Measurements from ENCODE around the gene TTC13. TPM values are rescaled to one million over a fixed set of nuclear protein-coding genes. Genes with fewer than 3 reads are reported as not detected.

The TTC13 gene
- polyA plus RNA-seq, 4 donors = 4.6 to 24.0 (median 7.7) TPM

DNA sequence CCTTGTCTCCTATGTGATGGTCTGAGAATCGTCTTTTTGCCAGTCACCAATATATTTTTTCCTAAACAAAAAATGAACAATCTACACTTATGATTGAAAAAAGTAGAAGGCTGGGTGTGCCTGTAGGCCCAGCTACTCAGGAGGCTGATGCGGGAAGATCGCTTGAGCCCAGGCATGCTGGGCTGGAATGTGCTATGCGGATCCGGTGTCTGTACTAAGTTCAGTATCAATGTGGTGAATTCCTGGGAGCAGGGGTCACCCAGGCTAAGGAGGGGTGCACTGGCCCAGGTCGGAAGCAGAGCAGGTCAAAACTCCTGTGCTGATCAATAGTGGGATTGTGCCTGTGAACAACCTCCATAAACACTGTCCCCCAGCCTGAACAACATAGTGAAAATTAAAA is 84.6 kb downstream of the TTC13 start:
- Histone ChIP-seq H3K36me3 (ENCODE audit: control insufficient read depth in 3 of 3, insufficient read depth in 2 of 3, low read depth in 1 of 3, low read length in 3 of 3) (no peaks in the 10 kb centered on the region), H3K27ac (ENCODE audit: low read depth in 1 of 3, low read length in 2 of 3) (no peak overlapping the region), H3K27me3 (ENCODE audit: control insufficient read depth in 3 of 3, insufficient read depth in 3 of 3, low read length in 3 of 3) (no peaks in the 10 kb centered on the region), H3K4me1 (ENCODE audit: control insufficient read depth in 3 of 3, insufficient read depth in 2 of 3, low read depth in 1 of 3, low read length in 2 of 3) (no peaks in the 10 kb centered on the region), H3K9me3 (ENCODE audit: control insufficient read depth in 2 of 2, insufficient read depth in 1 of 2, low read depth in 1 of 2, low read length in 1 of 2) (no peaks in the 10 kb centered on the region), H3K4me3 (ENCODE audit: low read depth in 1 of 3, low read length in 3 of 3) (no peak overlapping the region)
- no peak for FAIRE-seq
- WGBS, 3 donors = 91 to 93% (median 91%) methylated on average over 6 of the region's 6 CpGs
- no peak for DNase-seq

DNA sequence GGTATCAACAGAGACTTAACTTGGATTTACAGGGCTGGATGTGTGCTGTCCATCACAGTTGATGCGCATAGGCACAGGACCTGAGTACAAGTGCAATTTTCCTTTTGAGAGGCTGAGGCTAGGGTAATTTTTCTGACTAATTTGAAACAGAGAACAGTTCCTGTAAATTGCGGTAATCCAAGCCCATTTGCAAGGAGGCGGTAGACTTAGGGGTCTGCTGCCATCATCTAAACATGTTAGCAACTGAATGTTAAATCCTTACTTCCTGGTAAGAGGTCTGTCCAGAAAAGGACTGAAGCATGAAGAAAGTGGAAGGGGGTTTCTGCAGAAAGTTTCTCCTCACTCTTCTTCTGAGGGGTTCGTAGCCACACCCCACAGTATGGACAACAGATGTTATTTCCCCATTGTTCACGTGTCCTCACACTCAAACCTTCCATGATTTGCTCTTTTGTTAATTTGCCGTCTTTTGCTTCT is 86.6 kb downstream of the TTC13 start:
- no peaks in the 10 kb centered on the region for H3K27me3 ChIP-seq (ENCODE audit: control insufficient read depth in 3 of 3, insufficient read depth in 3 of 3, low read length in 3 of 3)
- no peaks in the 10 kb centered on the region for H3K9me3 ChIP-seq (ENCODE audit: control insufficient read depth in 2 of 2, insufficient read depth in 1 of 2, low read depth in 1 of 2, low read length in 1 of 2)
- H3K27ac ChIP-seq (ENCODE audit: low read depth in 1 of 3, low read length in 2 of 3) = no peak overlapping the region
- H3K36me3 ChIP-seq (ENCODE audit: control insufficient read depth in 3 of 3, insufficient read depth in 2 of 3, low read depth in 1 of 3, low read length in 3 of 3) = no peaks in the 10 kb centered on the region
- FAIRE-seq (no peak), DNase-seq (no peak)
- H3K4me3 ChIP-seq (ENCODE audit: low read depth in 1 of 3, low read length in 3 of 3) = no peak overlapping the region
- 67 to 92% (median 84%) methylated on average over 6 of the region's 6 CpGs for WGBS, 3 donors
- H3K4me1 ChIP-seq (ENCODE audit: control insufficient read depth in 3 of 3, insufficient read depth in 2 of 3, low read depth in 1 of 3, low read length in 2 of 3) = no peaks in the 10 kb centered on the region

DNA sequence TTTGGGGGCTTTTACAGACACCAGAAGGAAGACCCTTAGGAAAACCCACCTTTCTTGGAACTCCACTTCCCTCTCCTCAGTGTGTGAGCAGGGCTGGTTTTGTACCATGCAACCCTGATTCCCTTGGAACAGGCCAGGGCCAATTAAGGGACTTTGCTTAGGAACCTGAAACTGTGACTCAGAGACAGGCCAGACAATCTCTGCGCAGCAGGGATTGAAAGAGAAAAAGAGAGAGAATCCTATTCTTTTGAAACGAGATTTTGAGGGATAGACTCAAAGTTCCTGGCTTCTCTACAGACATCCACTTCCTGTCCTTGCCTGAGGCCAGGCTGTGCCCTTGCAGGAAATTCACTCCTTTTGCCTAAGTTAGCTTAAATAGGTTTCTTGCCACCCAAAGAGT is 87.2 kb downstream of the TTC13 start:
- DNase-seq (no peak), FAIRE-seq (no peak)
- Histone ChIP-seq H3K36me3 (ENCODE audit: control insufficient read depth in 3 of 3, insufficient read depth in 2 of 3, low read depth in 1 of 3, low read length in 3 of 3) (no peaks in the 10 kb centered on the region), H3K9me3 (ENCODE audit: control insufficient read depth in 2 of 2, insufficient read depth in 1 of 2, low read depth in 1 of 2, low read length in 1 of 2) (no peaks in the 10 kb centered on the region), H3K27ac (ENCODE audit: low read depth in 1 of 3, low read length in 2 of 3) (no peak overlapping the region), H3K27me3 (ENCODE audit: control insufficient read depth in 3 of 3, insufficient read depth in 3 of 3, low read length in 3 of 3) (no peaks in the 10 kb centered on the region), H3K4me1 (ENCODE audit: control insufficient read depth in 3 of 3, insufficient read depth in 2 of 3, low read depth in 1 of 3, low read length in 2 of 3) (no peaks in the 10 kb centered on the region), H3K4me3 (ENCODE audit: low read depth in 1 of 3, low read length in 3 of 3) (no peak overlapping the region)
- 45 to 56% (median 50%) methylated on average over 2 of the region's 2 CpGs for WGBS, 3 donors

DNA sequence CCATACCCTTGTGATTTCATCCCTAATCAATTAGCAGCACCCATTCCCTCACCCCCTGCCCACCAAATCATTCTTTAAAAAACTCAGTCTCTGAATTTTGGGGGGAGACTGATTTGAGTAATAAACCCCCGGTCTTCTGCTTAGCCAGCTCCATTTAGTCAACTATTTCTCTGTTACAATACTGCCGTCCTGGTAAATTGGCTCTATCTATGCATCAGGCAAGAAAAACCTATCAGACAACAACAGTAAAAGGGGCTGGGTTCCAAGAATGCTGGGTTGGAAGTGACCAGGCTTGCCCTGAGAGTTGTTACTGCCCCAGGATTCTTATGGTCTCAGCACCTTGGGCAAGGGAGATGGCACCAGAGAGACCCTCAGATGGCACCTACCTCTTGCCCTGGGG is 94.0 kb downstream of the TTC13 start:
- no peak overlapping the region for H3K27ac ChIP-seq (ENCODE audit: low read depth in 1 of 3, low read length in 2 of 3)
- DNase-seq = no peak
- H3K27me3 ChIP-seq (ENCODE audit: control insufficient read depth in 3 of 3, insufficient read depth in 3 of 3, low read length in 3 of 3) = peaks cover 0 to 23% (median 0%) of the 10 kb centered on the region in 3 donors
- peaks cover 4 to 17% of the 10 kb centered on the region in 2 donors for H3K9me3 ChIP-seq (ENCODE audit: control insufficient read depth in 2 of 2, insufficient read depth in 1 of 2, low read depth in 1 of 2, low read length in 1 of 2)
- H3K36me3 ChIP-seq (ENCODE audit: control insufficient read depth in 3 of 3, insufficient read depth in 2 of 3, low read depth in 1 of 3, low read length in 3 of 3) = no peaks in the 10 kb centered on the region
- no peak overlapping the region for H3K4me3 ChIP-seq (ENCODE audit: low read depth in 1 of 3, low read length in 3 of 3)
- WGBS, 3 donors = 83 to 94% (median 89%) methylated on average over 2 of the region's 2 CpGs
- no peaks in the 10 kb centered on the region for H3K4me1 ChIP-seq (ENCODE audit: control insufficient read depth in 3 of 3, insufficient read depth in 2 of 3, low read depth in 1 of 3, low read length in 2 of 3)
- FAIRE-seq = no peak

DNA sequence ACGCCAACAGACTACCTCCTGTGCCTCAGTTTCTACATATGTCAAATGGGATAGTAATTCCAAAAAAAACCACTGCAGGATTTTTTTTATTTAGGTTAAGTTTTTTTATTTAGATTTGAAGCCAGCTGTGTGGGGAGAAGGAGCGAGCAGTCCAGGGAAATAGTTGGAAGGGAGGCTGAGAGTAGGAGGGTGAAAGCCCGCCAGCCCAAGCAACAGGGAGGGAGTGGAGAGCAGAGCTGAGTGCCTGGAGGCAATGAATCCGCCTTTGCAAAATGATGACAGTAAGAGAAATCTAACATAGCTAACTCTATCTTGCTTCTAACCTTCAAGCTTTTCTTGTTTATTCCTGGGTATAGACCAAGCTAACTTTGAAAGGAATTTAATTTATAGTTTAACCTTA is 94.7 kb downstream of the TTC13 start:
- no peak overlapping the region for H3K4me3 ChIP-seq (ENCODE audit: low read depth in 1 of 3, low read length in 3 of 3)
- H3K9me3 ChIP-seq (ENCODE audit: control insufficient read depth in 2 of 2, insufficient read depth in 1 of 2, low read depth in 1 of 2, low read length in 1 of 2) = peaks cover 4 to 17% of the 10 kb centered on the region in 2 donors
- H3K27ac ChIP-seq (ENCODE audit: low read depth in 1 of 3, low read length in 2 of 3) = no peak overlapping the region
- no peaks in the 10 kb centered on the region for H3K36me3 ChIP-seq (ENCODE audit: control insufficient read depth in 3 of 3, insufficient read depth in 2 of 3, low read depth in 1 of 3, low read length in 3 of 3)
- H3K27me3 ChIP-seq (ENCODE audit: control insufficient read depth in 3 of 3, insufficient read depth in 3 of 3, low read length in 3 of 3) = peaks cover 0 to 23% (median 0%) of the 10 kb centered on the region in 3 donors
- 70 to 94% (median 83%) methylated on average over 4 of the region's 4 CpGs for WGBS, 3 donors
- no peaks in the 10 kb centered on the region for H3K4me1 ChIP-seq (ENCODE audit: control insufficient read depth in 3 of 3, insufficient read depth in 2 of 3, low read depth in 1 of 3, low read length in 2 of 3)
- FAIRE-seq (no peak), DNase-seq (no peak)

DNA sequence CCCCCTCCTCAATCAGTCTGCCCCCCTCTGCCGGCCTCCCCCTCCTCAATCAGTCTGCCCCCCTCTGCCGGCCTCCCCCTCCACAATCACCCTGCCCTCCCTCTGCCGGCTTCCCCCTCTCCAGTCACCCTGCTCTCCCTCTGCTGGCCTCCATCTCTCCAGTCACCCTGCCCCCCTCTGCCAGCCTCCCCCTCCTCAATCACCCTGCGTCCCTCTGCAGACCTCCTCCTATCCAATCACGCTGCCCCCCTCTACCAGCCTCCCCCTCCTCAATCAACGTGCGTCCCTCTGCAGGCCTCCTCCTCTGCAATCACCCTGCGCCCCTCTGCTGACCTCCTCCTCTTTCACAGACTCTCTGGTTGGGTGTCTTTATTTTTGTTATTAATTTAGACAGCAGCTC is 98.9 kb downstream of the TTC13 start:
- no peak for FAIRE-seq
- no peaks in the 10 kb centered on the region for H3K36me3 ChIP-seq (ENCODE audit: control insufficient read depth in 3 of 3, insufficient read depth in 2 of 3, low read depth in 1 of 3, low read length in 3 of 3)
- no peaks in the 10 kb centered on the region for H3K4me1 ChIP-seq (ENCODE audit: control insufficient read depth in 3 of 3, insufficient read depth in 2 of 3, low read depth in 1 of 3, low read length in 2 of 3)
- H3K27me3 ChIP-seq (ENCODE audit: control insufficient read depth in 3 of 3, insufficient read depth in 3 of 3, low read length in 3 of 3) = peaks cover 0 to 23% (median 0%) of the 10 kb centered on the region in 3 donors
- H3K27ac ChIP-seq (ENCODE audit: low read depth in 1 of 3, low read length in 2 of 3) = no peak overlapping the region
- no peak overlapping the region for H3K4me3 ChIP-seq (ENCODE audit: low read depth in 1 of 3, low read length in 3 of 3)
- H3K9me3 ChIP-seq (ENCODE audit: control insufficient read depth in 2 of 2, insufficient read depth in 1 of 2, low read depth in 1 of 2, low read length in 1 of 2) = peaks cover under 1 to 7% of the 10 kb centered on the region in 2 donors
- DNase-seq = no peak
- WGBS, 3 donors = 40 to 55% (median 49%) methylated on average over 8 of the region's 8 CpGs

DNA sequence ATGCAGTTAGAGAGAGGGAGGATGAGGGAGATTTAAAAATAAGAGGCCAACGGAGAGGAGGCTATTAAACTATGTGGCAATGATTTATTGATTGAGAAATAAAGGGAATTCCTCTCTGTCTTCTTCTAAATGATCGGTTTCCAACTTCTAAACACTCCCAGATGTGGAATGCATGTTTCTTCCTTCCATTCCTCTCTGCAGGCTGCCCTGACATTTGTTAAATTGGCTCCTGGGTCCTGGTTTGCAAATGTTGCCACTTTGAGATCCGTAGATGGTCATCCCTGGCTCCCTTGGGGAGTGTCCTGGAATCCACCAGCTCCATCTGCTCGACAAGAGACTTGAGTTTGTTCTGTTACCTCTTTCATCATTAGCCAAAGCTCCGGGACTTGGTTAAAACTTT is 100.1 kb downstream of the TTC13 start:
- WGBS, 3 donors = 43 to 57% (median 55%) methylated on average over 5 of the region's 5 CpGs
- Histone ChIP-seq H3K36me3 (ENCODE audit: control insufficient read depth in 3 of 3, insufficient read depth in 2 of 3, low read depth in 1 of 3, low read length in 3 of 3) (no peaks in the 10 kb centered on the region), H3K27ac (ENCODE audit: low read depth in 1 of 3, low read length in 2 of 3) (no peak overlapping the region), H3K4me3 (ENCODE audit: low read depth in 1 of 3, low read length in 3 of 3) (no peak overlapping the region), H3K9me3 (ENCODE audit: control insufficient read depth in 2 of 2, insufficient read depth in 1 of 2, low read depth in 1 of 2, low read length in 1 of 2) (peaks cover 0 to under 1% of the 10 kb centered on the region in 2 donors), H3K27me3 (ENCODE audit: control insufficient read depth in 3 of 3, insufficient read depth in 3 of 3, low read length in 3 of 3) (peaks cover 0 to 23% (median 0%) of the 10 kb centered on the region in 3 donors), H3K4me1 (ENCODE audit: control insufficient read depth in 3 of 3, insufficient read depth in 2 of 3, low read depth in 1 of 3, low read length in 2 of 3) (no peaks in the 10 kb centered on the region)
- DNase-seq = no peak
- no peak for FAIRE-seq

DNA sequence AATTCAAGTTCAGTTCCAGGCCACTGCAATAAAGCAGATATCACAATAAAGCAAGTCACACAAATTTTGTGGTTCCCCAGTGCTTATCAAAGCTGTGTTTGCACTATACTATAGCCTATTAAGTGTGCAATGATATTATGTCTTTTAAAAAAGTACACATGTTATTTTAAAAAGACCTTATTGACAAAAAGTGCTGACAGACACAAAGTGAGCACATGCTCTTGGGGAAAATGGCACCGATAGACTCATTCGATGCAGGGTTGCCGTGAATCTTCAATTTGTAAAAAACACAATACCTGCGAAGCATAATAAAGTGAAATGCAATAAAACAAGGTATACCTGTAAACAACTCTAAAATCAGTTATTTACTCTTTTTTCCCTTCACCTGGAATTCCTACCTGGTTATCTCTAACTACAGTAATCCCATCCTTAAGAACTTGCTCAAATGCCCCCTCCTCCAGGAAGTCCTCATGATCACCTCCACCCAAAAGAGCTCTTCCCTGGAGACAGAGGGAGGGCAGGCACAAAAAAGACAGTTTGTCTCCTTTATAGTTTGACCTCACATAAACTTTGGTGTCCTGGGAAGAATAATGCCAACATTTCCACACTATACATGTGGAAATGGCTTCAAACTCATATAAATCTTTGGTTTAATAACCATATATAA is 100.6 kb downstream of the TTC13 start:
- Histone ChIP-seq H3K4me3 (ENCODE audit: low read depth in 1 of 3, low read length in 3 of 3) (no peak overlapping the region), H3K9me3 (ENCODE audit: control insufficient read depth in 2 of 2, insufficient read depth in 1 of 2, low read depth in 1 of 2, low read length in 1 of 2) (no peaks in the 10 kb centered on the region), H3K27me3 (ENCODE audit: control insufficient read depth in 3 of 3, insufficient read depth in 3 of 3, low read length in 3 of 3) (peaks cover 0 to 22% (median 0%) of the 10 kb centered on the region in 3 donors), H3K36me3 (ENCODE audit: control insufficient read depth in 3 of 3, insufficient read depth in 2 of 3, low read depth in 1 of 3, low read length in 3 of 3) (no peaks in the 10 kb centered on the region), H3K27ac (ENCODE audit: low read depth in 1 of 3, low read length in 2 of 3) (no peak overlapping the region), H3K4me1 (ENCODE audit: control insufficient read depth in 3 of 3, insufficient read depth in 2 of 3, low read depth in 1 of 3, low read length in 2 of 3) (no peaks in the 10 kb centered on the region)
- 87 to 94% (median 87%) methylated on average over 4 of the region's 4 CpGs for WGBS, 3 donors
- FAIRE-seq (no peak), DNase-seq (no peak)
